Breast epithelium (tissue), 4 donors: Measurements from ENCODE around the gene C1orf56. TPM values are rescaled to one million over a fixed set of nuclear protein-coding genes. Genes with fewer than 3 reads are reported as not detected.

Experiments used
- DNase-seq, 2 donors: peaks; one replicate each; pipeline ENCODE4 v3.0.0-alpha.2; 2019; ENCODE audit warnings: low spot score in 2 of 2
- H3K27ac ChIP-seq, 2 donors: fragments of 200-600 bp; sonication (generic) in 1 of 2; one replicate each; pipeline ENCODE4 v1.5.1; 2016 to 2019; ENCODE audit warnings: mild to moderate bottlenecking in 1 of 2
- H3K27me3 ChIP-seq, 2 donors: fragments of 200-600 bp; sonication (generic) in 1 of 2; one replicate each; pipeline versions ENCODE4 v1.5.1 to v1.6.0; 2017 to 2019; ENCODE audit warnings: control low read depth in 1 of 2, mild to moderate bottlenecking in 1 of 2
- H3K36me3 ChIP-seq: fragments of 200-600 bp; one replicate; pipeline ENCODE4 v1.5.1; 2019
- H3K4me1 ChIP-seq, 2 donors: fragments of 200-600 bp; sonication (generic); one replicate each; pipeline ENCODE4 v1.5.1; 2016 to 2019; ENCODE audit warnings: control low read depth in 1 of 2
- H3K4me3 ChIP-seq, 3 donors: fragments of 200-600 bp; sonication (generic); 1 replicate in 2 of 3; 2 replicates in 1 of 3; pipeline ENCODE4 v1.5.1; 2016 to 2019; ENCODE audit warnings: mild to moderate bottlenecking in 3 of 3, moderate library complexity in 2 of 3
- H3K9me3 ChIP-seq, 2 donors: fragments of 200-600 bp; sonication (generic) in 1 of 2; one replicate each; pipeline ENCODE4 v1.5.1; 2016 to 2019; ENCODE audit warnings: control low read depth in 1 of 2
- CTCF ChIP-seq, 3 donors: fragments of 450-650 bp; IDR thresholded peaks; one replicate each; pipeline ENCODE4 v1.5.1; 2016 to 2017; ENCODE audit warnings: antibody characterized with exemption in 3 of 3, mild to moderate bottlenecking in 3 of 3, moderate library complexity in 3 of 3
- POLR2A ChIP-seq: fragments of 450-650 bp; IDR thresholded peaks from one replicate; pipeline ENCODE4 v1.6.1; 2016; ENCODE audit warnings: antibody characterized with exemption, mild to moderate bottlenecking, moderate library complexity
- POLR2AphosphoS5 ChIP-seq, 3 donors: sonication (generic); formaldehyde crosslinking; IDR thresholded peaks; one replicate each; pipeline ENCODE4 v1.6.1; 2017; ENCODE audit warnings: antibody characterized with exemption in 3 of 3
- intact Hi-C: fragments of 100-400 bp; cut with DNase I; formaldehyde crosslinking; loops from one replicate; pipeline ENCODE4 v1.15.1; 2023; ENCODE audit warnings: low total_unique reads
- total RNA-seq, 3 donors: library from RNA; depleted of rRNA; stranded (reverse); fragments of >200 nt; gene quantifications; one replicate each; pipeline ENCODE4 v1.1.0, GENCODE V29; 2016

Gene C1orf56
- total RNA-seq, 3 donors from 2014 or later: 4.6 to 8.3 (median 7.6) TPM

- Histone ChIP-seq H3K4me1 (peaks cover 0 to 12% of the 10 kb centered on the region in 2 donors), H3K27me3 (no peaks in the 10 kb centered on the region), H3K36me3 (peaks cover 11% of the 10 kb centered on the region), H3K4me3 (no peak overlapping the region), H3K9me3 (no peaks in the 10 kb centered on the region), H3K27ac (no peak overlapping the region)
- intact Hi-C loops: no loop called here
- DNase-seq: no peak
- TF ChIP-seq CTCF (IDR thresholded peaks at IDR 0.05) (no peak), POLR2AphosphoS5 (IDR thresholded peaks at IDR 0.05) (no peak), POLR2A (no peak)
Observed at GRCh38 chr1:151001602-151002001, 45.9 kb upstream of the C1orf56 start.

DNA sequence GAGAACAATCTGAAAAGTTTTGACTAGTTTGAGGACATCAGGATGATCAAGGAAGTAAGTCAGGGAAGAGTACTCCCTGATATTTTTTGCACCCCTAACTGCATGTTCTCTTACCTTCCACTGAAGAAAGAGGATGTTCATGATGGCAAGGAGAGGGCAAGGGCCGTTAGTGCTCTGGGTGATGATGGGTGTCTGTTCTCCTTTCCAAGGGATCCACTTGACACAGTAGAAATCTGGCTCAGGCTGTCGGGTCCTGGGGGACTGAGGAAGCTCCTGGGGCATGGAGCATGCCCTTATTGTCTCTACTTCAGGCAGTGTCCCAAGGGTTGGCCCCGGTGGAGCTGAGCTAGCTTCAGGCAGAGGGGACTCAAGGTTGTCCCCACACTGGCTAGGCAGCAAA, 45.5 kb upstream of the C1orf56 start:
- no peaks in the 10 kb centered on the region for H3K9me3 ChIP-seq
- H3K27me3 ChIP-seq: no peaks in the 10 kb centered on the region
- intact Hi-C loops: no loop called here
- TF ChIP-seq POLR2AphosphoS5 (IDR thresholded peaks at IDR 0.05) (no peak), CTCF (IDR thresholded peaks at IDR 0.05) (no peak)
- no peak for DNase-seq
- peak overlapping the region in 1 of 2 donors; percentile 42 for H3K27ac ChIP-seq
- H3K4me1 ChIP-seq: peaks cover 0 to 14% of the 10 kb centered on the region in 2 donors
- H3K36me3 ChIP-seq: peaks cover 11% of the 10 kb centered on the region
- no peak overlapping the region for H3K4me3 ChIP-seq

DNA sequence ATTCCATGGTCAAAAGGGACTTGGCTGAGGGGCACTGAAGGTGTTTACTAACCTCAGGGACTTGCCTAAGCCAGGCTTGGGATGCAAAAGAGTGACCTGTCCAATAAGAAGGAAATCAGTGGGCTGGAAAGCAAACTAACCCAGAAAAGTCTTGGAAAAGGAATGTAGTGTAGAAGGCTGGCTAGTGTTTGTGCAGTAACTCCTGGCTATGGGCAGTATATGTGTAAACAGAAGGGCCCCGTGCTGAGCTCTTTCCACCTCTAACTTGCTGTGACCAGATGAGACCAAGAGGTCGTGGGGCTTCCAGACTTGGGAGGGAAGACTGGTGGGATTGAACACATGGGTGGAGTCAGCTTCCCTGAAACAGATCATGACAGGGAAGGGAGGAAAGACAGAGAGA, 44.9 kb upstream of the C1orf56 start:
- Histone ChIP-seq H3K27me3 (no peaks in the 10 kb centered on the region), H3K4me3 (peak overlapping the region in 1 of 3 donors; percentile 1), H3K4me1 (peaks cover 0 to 19% of the 10 kb centered on the region in 2 donors), H3K9me3 (no peaks in the 10 kb centered on the region), H3K36me3 (peaks cover 11% of the 10 kb centered on the region), H3K27ac (peak overlapping the region; percentile 42 to 44)
- no peak for DNase-seq
- intact Hi-C loops: no loop called here
- no peak for TF ChIP-seq POLR2AphosphoS5 (IDR thresholded peaks at IDR 0.05)
- TF ChIP-seq CTCF (IDR thresholded peaks at IDR 0.05): no peak
- no peak for TF ChIP-seq POLR2A

DNA sequence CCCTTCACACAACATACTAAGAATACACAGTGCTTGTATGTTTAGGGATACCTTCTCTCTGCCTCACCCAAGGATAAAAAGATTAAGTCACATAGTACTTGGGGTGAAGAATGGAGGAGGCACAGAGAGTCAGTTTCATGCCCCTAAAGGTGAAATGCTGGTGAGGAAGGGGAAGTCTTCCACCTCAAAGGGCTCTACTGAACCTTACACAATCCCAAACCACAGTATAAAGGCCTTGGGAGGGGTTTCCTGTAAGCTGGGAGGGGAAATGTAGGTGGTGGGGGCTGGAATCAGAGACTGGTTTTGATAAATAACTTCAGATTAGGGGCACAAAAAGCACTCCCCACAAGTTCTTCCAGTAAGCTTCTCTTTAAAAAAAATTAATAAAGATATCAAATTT, 44.4 kb upstream of the C1orf56 start:
- H3K4me1 ChIP-seq: peaks cover 0 to 24% of the 10 kb centered on the region in 2 donors
- peaks cover 7% of the 10 kb centered on the region for H3K36me3 ChIP-seq
- peak overlapping the region in 2 of 3 donors; percentile 1 to 34 for H3K4me3 ChIP-seq
- TF ChIP-seq POLR2A: no peak
- peak overlapping the region; percentile 42 to 44 for H3K27ac ChIP-seq
- intact Hi-C loops: no loop called here
- H3K27me3 ChIP-seq: no peaks in the 10 kb centered on the region
- no peak for DNase-seq
- no peaks in the 10 kb centered on the region for H3K9me3 ChIP-seq

DNA sequence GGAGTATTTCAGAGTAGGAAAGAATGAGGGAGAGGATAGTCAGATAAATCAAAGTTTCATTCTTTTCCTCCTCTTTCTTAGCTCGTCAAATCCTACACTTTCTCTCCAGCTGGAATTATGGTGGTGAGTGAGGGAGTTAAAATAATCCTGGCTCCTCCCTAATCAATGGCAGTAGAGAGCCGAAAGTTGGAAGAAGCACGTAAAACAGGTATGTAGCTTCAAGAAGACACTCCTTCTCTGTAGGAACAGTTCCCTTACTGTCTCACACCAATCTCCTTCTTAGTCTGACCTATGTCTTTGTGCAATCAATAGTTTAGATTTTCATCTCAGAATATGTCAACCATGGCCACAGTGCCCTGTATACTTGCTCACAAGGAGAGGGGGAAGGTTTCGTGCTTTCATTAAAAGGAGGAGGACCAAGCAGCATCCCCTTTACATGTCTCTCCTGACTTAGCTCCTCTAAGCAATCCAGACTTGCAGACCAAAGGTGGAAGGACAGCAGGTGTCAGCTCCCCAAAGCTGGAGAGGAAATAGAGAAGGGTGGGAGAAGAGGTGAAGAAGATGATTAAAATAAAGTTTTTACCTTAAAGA, 41.7 kb upstream of the C1orf56 start:
- Histone ChIP-seq H3K27ac (peak overlapping the region; percentile 94 to 96), H3K36me3 (no peaks in the 10 kb centered on the region)

More for the DNA sequence above, 41.7 kb upstream of the C1orf56 start:
- Histone ChIP-seq H3K4me1 (peaks cover 0 to 30% of the 10 kb centered on the region in 2 donors), H3K27me3 (no peaks in the 10 kb centered on the region), H3K9me3 (no peaks in the 10 kb centered on the region), H3K4me3 (peak overlapping the region; percentile 51 to 75 (median 66))
- TF ChIP-seq POLR2AphosphoS5 (IDR thresholded peaks at IDR 0.05) (no peak), POLR2A (no peak), CTCF (IDR thresholded peaks at IDR 0.05) (no peak)
- DNase-seq: no peak
- intact Hi-C loops: no loop called here
